Neural progenitor cell (in vitro differentiated cells): ENCODE data around the gene RGMA.

ENCODE experiments used
- EZH2 ChIP-seq: fragments of 200-600 bp; sonication (generic); IDR thresholded peaks from 2 replicates; pipeline ENCODE4 v1.6.1; 2017; ENCODE audit warnings: antibody characterized with exemption, mild to moderate bottlenecking, moderate library complexity
- TF ChIP-seq, protein P1 (sequence below): fragments of 200-600 bp; sonication (generic); IDR thresholded peaks from 2 replicates; pipeline ENCODE4 v1.5.1; 2017; ENCODE audit warnings: antibody characterized with exemption, mild to moderate bottlenecking

DNA sequence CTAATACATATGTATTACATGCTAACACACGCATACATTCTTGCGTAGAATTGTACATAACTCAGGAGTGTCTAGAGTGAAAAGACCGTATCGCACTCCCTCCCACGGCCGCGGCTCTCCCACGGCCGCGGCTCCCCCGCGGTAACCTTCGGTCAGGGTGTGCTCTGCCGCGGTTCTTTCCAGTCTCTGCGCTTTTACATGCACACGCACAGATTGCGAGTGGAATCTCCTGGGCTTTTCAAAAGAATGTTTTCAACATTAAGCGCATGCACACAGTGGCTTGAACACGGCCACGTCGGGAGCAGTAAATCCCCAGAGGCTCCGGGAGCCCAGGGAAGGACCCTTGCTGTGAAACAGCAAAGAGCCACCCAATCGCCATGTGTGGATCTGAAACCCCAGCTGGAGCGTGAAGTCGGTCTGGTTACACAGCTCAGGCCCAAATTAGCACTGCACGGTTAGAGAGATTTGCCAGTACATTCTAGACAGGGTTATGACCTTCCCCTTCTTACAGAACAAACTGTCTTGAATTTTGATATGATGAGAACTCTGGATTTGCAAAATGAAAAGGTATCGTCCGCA is 805 bp upstream of the RGMA start:
- TF ChIP-seq, protein P1, sequence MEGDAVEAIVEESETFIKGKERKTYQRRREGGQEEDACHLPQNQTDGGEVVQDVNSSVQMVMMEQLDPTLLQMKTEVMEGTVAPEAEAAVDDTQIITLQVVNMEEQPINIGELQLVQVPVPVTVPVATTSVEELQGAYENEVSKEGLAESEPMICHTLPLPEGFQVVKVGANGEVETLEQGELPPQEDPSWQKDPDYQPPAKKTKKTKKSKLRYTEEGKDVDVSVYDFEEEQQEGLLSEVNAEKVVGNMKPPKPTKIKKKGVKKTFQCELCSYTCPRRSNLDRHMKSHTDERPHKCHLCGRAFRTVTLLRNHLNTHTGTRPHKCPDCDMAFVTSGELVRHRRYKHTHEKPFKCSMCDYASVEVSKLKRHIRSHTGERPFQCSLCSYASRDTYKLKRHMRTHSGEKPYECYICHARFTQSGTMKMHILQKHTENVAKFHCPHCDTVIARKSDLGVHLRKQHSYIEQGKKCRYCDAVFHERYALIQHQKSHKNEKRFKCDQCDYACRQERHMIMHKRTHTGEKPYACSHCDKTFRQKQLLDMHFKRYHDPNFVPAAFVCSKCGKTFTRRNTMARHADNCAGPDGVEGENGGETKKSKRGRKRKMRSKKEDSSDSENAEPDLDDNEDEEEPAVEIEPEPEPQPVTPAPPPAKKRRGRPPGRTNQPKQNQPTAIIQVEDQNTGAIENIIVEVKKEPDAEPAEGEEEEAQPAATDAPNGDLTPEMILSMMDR, result no peak
- no peak for TF ChIP-seq EZH2
